Stimulated activated naive CD4-positive, alpha-beta T cell (primary cell): ENCODE measurements around the gene CEP131.
A peak's percentile ranks its signal among the peaks of the same experiment; 100 is the strongest.
"Not testable (repeated sequence)": the region's sequence is repeated elsewhere in the genome, so short reads cannot be mapped to it uniquely, and the experiment has no call there.

Experiments used
- DNase-seq, 6 experiments: peaks; one replicate each; lab custom pipeline; 2025; lab: John Stamatoyannopoulos, UW

The CEP131 gene

DNA sequence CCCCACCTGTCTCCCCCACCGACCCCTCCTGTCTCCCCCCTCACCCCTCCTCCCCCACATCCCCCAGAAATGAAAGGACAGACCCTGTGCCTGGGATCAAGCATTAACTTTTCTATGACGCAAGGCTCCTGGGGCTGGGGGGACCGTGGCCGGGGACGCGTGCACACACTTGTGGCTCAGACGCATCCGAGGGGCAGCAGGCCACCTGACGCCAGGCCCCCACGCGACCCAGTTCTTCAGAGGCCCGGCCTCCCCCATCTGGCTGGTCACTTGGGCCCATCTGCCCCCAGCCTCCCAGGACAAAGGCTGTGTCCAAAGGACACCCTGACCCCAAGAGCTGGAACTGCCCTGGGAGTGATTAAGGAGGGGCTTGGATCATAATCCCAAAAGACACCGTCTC is 71.5 kb downstream of the CEP131 start:
- DNase-seq = no peak

- no peak for DNase-seq
Measured at GRCh38 chr17:81150377-81151077, 72.2 kb downstream of the CEP131 start.

- no peak for DNase-seq
Measured at GRCh38 chr17:81148986-81149533, 73.7 kb downstream of the CEP131 start.

DNA sequence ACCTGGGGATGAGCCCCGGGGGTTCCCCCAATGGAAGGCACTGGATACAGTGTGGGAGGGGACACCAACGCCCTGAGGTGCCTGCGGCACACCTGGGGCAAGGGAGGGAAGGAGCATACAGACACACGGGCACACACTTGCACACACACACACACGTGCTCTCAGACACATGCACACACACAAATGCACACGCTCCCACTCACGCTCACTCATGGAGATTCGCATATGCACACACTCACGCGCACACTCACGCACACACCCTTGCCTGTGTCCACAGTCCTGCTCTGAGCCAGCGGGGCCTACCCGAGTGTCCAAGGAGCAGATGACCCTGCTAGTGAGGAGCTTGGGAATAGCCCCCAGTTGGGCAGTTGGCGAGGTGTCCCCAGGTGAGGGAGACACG is 74.2 kb downstream of the CEP131 start:
- DNase-seq = no peak

DNA sequence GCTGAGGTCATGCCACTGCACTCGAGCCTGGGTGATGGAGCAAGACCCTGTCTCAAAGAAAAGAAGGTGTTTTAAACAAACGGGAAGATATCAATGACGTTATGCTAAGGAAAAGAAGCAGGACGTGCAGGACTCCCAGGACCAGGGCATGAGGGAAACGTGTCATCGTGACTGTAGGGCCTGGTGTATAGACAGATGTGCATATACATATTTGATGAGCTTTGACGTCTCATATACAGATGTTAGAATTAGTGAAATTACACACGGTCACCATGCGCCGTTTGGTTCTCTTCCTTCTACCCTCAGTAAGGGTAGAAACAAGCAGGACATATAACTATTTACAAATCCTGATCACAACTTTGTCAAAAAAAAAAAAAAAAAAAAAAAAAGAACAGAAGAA is 75.1 kb downstream of the CEP131 start:
- DNase-seq = no peak

GRCh38 chr17:81146208-81146607 is 76.6 kb downstream of the CEP131 start:
- DNase-seq = not testable (repeated sequence)

- no peak for DNase-seq
Measured at GRCh38 chr17:81144423-81144781, 78.4 kb downstream of the CEP131 start.

DNA sequence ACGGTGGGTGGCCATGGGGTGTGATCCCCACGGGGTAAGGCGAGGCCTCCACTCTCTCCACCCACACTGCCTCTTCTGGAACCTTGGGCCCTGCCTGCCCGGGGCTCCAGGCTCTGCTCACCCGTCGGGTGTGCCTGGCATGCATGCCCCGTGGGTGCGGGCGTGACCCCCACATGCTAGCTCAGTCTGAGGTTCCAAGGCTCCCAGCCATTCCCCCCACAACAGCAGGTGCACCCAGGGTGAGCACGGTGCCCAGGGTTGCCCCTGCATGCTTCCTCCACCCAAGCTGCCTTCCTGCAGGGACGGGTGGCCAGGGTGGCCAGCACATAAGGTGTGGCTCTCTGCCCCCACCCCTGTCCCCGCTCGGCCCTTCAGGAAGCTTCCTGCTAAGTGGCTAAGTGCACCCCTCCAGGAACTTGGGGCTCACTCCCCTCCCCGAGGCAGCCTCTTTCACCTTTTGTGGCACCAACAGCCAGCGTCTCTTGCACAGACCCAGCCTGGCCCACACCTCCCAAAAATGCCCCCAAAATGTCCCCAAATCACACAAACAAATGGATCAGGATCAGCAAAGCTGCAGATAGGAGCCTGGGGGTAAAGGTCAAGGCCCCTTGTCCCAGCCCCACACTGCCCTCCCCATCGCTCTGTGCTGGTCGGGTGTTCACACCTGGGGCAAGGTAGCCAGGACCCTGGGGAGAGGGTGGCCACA is 78.9 kb downstream of the CEP131 start:
- no peak for DNase-seq

GRCh38 chr17:81143200-81143527 is 79.6 kb downstream of the CEP131 start:
- no peak for DNase-seq

- peak; percentile 19 to 55 (median 30) for DNase-seq
Measured at GRCh38 chr17:81142301-81143199, 80.2 kb downstream of the CEP131 start.

DNA sequence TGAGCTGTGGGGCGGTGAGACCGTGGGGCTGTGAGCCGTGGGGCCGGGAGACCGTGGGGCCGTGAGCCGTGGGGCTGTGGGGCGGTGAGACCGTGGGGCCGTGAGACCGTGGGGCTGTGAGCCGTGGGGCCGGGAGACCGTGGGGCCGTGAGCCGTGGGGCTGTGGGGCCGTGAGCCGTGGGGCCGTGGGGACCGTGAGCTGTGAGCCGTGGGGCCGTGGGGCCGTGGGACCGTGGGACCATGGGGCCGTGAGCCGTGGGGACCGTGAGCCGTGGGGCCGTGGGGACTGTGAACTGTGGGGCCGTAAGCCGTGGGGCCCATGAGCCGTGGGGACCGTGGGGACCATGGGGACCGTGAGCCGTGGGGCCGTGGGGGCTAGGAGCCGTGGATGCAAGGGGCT is 82.1 kb downstream of the CEP131 start:
- no peak for DNase-seq

DNA sequence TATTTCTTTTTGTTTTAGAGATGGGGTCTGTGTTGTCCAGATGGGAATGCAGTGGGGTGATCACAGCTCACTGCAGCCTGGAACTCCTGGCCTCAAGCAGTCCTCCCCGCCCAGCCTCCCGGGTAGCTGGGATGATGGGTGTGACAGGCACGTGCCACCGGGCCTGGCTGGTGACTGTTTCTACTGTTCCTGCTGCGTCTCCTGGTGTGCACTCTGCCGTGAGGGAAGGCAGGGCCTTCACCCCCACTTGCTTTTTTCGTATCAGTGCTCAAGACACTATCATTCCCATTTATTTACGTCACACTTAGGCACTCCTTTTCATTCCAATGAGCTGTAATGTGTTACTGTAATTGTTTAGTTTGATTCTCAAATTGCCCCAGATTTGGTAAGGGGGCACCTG is 82.7 kb downstream of the CEP131 start:
- no peak for DNase-seq
